Left ventricle myocardium inferior (tissue), 1 donor: ENCODE data around the gene GPX2. TPM values are rescaled to one million over a fixed set of nuclear protein-coding genes. Genes with fewer than 3 reads are reported as not detected.
A peak's percentile ranks its signal among the peaks of the same experiment; 100 is the strongest.

Experiments
- DNase-seq: peaks from one replicate; pipeline ENCODE4 v3.0.0-alpha.2; 2020
- H3K27ac ChIP-seq: fragments of 200-600 bp; replicated peaks from 2 replicates; pipeline ENCODE4 v1.8.0; 2021
- H3K27me3 ChIP-seq: fragments of 200-600 bp; 2 replicates; pipeline ENCODE4 v1.8.0; 2021; ENCODE audit warnings: low read depth
- H3K36me3 ChIP-seq: fragments of 200-600 bp; 2 replicates; pipeline ENCODE4 v1.8.0; 2021
- H3K4me1 ChIP-seq: fragments of 200-600 bp; 2 replicates; pipeline ENCODE4 v1.8.0; 2021
- H3K4me3 ChIP-seq: fragments of 200-600 bp; 2 replicates; pipeline ENCODE4 v1.8.0; 2021; ENCODE audit warnings: mild to moderate bottlenecking, moderate library complexity
- H3K9me3 ChIP-seq: fragments of 200-600 bp; replicated peaks from 2 replicates; pipeline ENCODE4 v1.8.0; 2021
- CTCF ChIP-seq: fragments of 200-600 bp; IDR thresholded peaks from 2 replicates; pipeline ENCODE4 v1.8.0; 2021; ENCODE audit warnings: antibody characterized with exemption, mild to moderate bottlenecking, borderline replicate concordance
- intact Hi-C: fragments of 100-400 bp; cut with micrococcal nuclease; formaldehyde crosslinking; loops from one replicate; pipeline ENCODE4 v1.11.0; 2022
- total RNA-seq: library from RNA; stranded (reverse); fragmentation: NEBNext Ultra II Directional; extraction: Animal tissue kit (Norgen Biotek cat#: 25700); gene quantifications from one replicate; pipeline ENCODE4 v1.2.1, GENCODE V29; 2021
- donor health status: DM: no; HTN: yes; CAD: no; lungs with severe emphysema.

The GPX2 gene
- total RNA-seq, 1 donor from 2014 or later: not detected

DNA sequence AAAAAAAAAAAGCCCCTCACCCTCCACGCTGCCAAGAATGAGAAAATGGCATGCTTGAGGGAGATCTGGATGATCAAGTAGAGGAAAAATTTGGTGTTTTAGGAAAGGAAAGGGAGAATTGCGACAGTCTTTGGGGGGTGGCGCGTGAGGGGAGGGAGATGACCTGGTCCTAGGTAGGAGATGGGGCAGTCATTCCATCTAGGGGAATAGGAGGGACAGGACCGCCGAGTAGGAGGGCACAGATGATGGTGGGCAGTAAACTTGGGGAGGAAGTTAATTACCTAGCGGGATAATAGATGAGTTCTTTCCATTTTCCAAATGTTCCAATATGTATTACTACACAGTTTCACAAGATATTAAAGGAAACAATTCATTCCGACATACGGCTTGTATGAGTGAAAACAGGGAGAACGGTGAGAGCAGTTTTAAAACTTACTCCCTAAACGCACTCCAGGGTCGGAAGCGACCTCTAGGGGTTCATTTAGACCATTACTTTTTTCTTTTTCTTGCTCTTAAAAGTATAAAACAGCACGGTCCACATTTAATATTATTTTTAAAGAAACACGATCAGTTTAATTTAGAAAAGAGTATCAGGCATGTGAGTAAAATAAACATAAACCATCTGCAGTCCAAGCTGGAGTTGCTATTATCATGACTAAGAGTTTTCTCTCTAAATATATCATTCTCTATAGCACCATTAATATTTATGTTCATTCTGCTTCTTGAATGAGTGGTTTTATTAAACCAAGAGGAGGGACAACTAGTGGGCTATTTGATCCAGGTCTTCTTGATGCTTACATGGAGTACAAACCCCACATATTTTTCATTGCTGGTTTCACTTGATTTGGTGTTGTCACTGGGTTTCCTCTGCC is 41.1 kb upstream of the GPX2 start:
- peak; percentile 77 for TF ChIP-seq CTCF
- peaks cover 26% of the 10 kb centered on the region for H3K4me1 ChIP-seq
- no peaks in the 10 kb centered on the region for H3K36me3 ChIP-seq
- H3K4me3 ChIP-seq: peak overlapping the region; percentile 44
- H3K27me3 ChIP-seq: no peaks in the 10 kb centered on the region
- H3K27ac ChIP-seq: no peak overlapping the region
- H3K9me3 ChIP-seq: no peaks in the 10 kb centered on the region
- no peak for DNase-seq
- intact Hi-C loops: no loop called here

GRCh38 chr14:64979336-64980074 is 37.0 kb upstream of the GPX2 start:
- TF ChIP-seq CTCF: no peak
- intact Hi-C loops: no loop called here

GRCh38 chr14:64974563-64974962 is 32.0 kb upstream of the GPX2 start:
- H3K27me3 ChIP-seq: no peaks in the 10 kb centered on the region
- no peak overlapping the region for H3K27ac ChIP-seq
- TF ChIP-seq CTCF: no peak
- peaks cover 19% of the 10 kb centered on the region for H3K4me1 ChIP-seq
- H3K4me3 ChIP-seq: no peak overlapping the region
- no peaks in the 10 kb centered on the region for H3K36me3 ChIP-seq
- no peaks in the 10 kb centered on the region for H3K9me3 ChIP-seq
- intact Hi-C loops: no loop called here
- DNase-seq: no peak

More at GRCh38 chr14:64979336-64980074, 37.0 kb upstream of the GPX2 start:
- Histone ChIP-seq H3K9me3 (no peaks in the 10 kb centered on the region), H3K27me3 (no peaks in the 10 kb centered on the region), H3K4me1 (peaks cover 3% of the 10 kb centered on the region), H3K27ac (no peak overlapping the region), H3K4me3 (no peak overlapping the region), H3K36me3 (no peaks in the 10 kb centered on the region)
- no peak for DNase-seq

DNA sequence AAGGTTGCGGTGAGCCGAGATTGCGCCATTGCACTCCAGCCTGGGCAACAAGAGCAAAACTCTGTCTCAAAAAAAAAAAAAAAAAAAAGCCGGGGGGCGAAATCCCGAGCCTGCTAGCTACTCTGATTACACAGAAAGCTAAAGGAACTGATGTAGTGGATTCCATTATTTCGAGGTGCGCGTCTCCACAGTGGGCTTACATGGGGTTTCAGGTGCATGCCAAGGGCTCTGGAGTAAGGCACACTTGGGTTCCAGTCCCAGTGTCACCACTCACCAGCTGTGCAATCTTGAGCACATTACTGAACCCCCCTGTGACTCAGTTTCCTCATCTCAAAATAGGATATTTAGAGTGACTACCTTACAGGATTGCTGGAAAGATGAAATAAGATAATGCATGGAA is 31.3 kb upstream of the GPX2 start:
- Histone ChIP-seq H3K9me3 (no peaks in the 10 kb centered on the region), H3K36me3 (no peaks in the 10 kb centered on the region), H3K4me3 (no peak overlapping the region), H3K27me3 (no peaks in the 10 kb centered on the region), H3K4me1 (peaks cover 19% of the 10 kb centered on the region), H3K27ac (no peak overlapping the region)
- intact Hi-C loops: no loop called here
- DNase-seq: no peak
- TF ChIP-seq CTCF: no peak

GRCh38 chr14:64973026-64973442 is 30.5 kb upstream of the GPX2 start:
- intact Hi-C loops: no loop called here
- TF ChIP-seq CTCF: no peak
- H3K4me3 ChIP-seq: peak overlapping the region; percentile 86
- no peak for DNase-seq
- no peaks in the 10 kb centered on the region for H3K9me3 ChIP-seq
- no peaks in the 10 kb centered on the region for H3K27me3 ChIP-seq
- no peak overlapping the region for H3K27ac ChIP-seq
- H3K4me1 ChIP-seq: peaks cover 19% of the 10 kb centered on the region
- no peaks in the 10 kb centered on the region for H3K36me3 ChIP-seq
